ENCODE results near the gene KCNJ5.

DNA sequence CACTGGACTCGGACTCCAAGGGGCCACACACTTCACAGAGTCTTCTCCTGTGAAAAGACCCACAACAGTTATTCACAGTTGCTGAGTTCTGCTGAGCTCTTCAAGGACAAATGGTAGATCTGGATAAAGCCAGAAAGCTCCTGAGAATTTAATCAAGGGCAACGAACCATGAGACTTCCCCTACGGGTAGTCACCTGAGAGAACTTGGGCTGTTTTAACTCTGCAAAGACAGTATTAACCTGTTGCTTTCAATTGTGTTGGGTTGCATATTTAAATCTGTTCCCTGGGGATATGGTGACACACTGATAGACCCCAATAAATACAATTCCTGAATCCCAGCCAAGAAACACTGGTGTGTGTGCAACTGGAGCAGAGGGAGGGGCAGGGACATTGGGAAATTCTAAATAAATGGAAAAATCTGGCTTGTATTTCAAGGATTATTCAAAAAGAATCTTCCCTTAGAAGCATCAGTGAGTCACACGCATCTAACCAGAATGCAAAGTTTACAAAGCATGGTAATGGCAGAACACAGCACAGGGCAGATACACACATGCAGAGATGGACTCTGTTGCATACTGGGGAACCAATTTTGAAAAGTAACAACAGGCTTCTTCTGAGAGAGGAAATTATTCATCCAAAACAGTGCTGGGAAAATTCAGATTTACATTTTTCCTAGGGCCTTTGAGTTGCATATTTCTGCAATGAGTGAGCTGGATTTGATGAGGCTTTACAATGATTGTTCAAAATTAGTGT, 28.1 kb upstream of the KCNJ5 start:
- TF ChIP-seq, protein P1, sequence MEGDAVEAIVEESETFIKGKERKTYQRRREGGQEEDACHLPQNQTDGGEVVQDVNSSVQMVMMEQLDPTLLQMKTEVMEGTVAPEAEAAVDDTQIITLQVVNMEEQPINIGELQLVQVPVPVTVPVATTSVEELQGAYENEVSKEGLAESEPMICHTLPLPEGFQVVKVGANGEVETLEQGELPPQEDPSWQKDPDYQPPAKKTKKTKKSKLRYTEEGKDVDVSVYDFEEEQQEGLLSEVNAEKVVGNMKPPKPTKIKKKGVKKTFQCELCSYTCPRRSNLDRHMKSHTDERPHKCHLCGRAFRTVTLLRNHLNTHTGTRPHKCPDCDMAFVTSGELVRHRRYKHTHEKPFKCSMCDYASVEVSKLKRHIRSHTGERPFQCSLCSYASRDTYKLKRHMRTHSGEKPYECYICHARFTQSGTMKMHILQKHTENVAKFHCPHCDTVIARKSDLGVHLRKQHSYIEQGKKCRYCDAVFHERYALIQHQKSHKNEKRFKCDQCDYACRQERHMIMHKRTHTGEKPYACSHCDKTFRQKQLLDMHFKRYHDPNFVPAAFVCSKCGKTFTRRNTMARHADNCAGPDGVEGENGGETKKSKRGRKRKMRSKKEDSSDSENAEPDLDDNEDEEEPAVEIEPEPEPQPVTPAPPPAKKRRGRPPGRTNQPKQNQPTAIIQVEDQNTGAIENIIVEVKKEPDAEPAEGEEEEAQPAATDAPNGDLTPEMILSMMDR (IDR thresholded peaks at IDR 0.05; ENCODE audit: borderline replicate concordance, extremely low read depth, low read length, poor library complexity, severe bottlenecking) = no peak
- no peak for TF ChIP-seq EZH2 (IDR thresholded peaks at IDR 0.05; ENCODE audit: borderline replicate concordance, low read depth, low read length, severe bottlenecking)
